K562 (cell line): ENCODE measurements around the gene ZNF473. TPM values are rescaled to one million over a fixed set of nuclear protein-coding genes. Genes with fewer than 3 reads are reported as not detected.

Experiments
- E2F3 ChIP-seq: fragments of 250-450 bp; sonication (Bioruptor Pico); IDR thresholded peaks from 2 replicates; pipeline ENCODE4 v1.4.0; 2020; ENCODE audit warnings: mild to moderate bottlenecking
- MYC ChIP-seq, 2 experiments: fragments of 250-450 bp in 1 of 2; sonication (Bioruptor Pico) in 1 of 2; IDR thresholded peaks; 2 replicates each; pipeline versions ENCODE4 v1.5.1 to v1.6.1; 2012 to 2021; ENCODE audit warnings: low read depth in 2 of 2, borderline replicate concordance in 1 of 2, improper control_type of control experiment in 1 of 2, low read length in 1 of 2, mild to moderate bottlenecking in 1 of 2, moderate library complexity in 1 of 2
- NCOA2 ChIP-seq, 2 experiments: fragments of 450-650 bp; IDR thresholded peaks; 2 replicates each; pipeline ENCODE4 v1.6.1; 2018; ENCODE audit warnings: mild to moderate bottlenecking in 2 of 2, moderate library complexity in 1 of 2; ENCODE audit not compliant: partially characterized antibody in 2 of 2
- NR4A1 ChIP-seq, 2 experiments: fragments of 250-450 bp in 1 of 2; fragments of 450-650 bp in 1 of 2; sonication (Bioruptor Pico) in 1 of 2; IDR thresholded peaks; 2 replicates each; pipeline versions ENCODE4 v1.4.0 to v1.6.1; 2016 to 2020; ENCODE audit warnings: mild to moderate bottlenecking in 2 of 2, missing compliant biosample characterization in 1 of 2, missing genetic modification characterization in 1 of 2, moderate library complexity in 1 of 2
- PRMT5 ChIP-seq: sonication (generic); formaldehyde crosslinking; IDR thresholded peaks from 2 replicates; pipeline ENCODE4 v1.5.0; 2020; ENCODE audit warnings: missing genetic modification reagents
- RCOR1 ChIP-seq, 2 experiments: IDR thresholded peaks; 2 replicates each; pipeline ENCODE4 v1.6.1; 2012; ENCODE audit warnings: low read depth in 2 of 2, low read length in 2 of 2, borderline replicate concordance in 1 of 2, improper control_type of control experiment in 1 of 2
- RNF2 ChIP-seq: sonication (generic); IDR thresholded peaks from 2 replicates; pipeline ENCODE4 v1.6.1; 2016
- SMAD2 ChIP-seq: fragments of 150-350 bp; IDR thresholded peaks from 2 replicates; pipeline ENCODE4 v1.6.1; 2014; ENCODE audit warnings: low read depth, mild to moderate bottlenecking, low read length
- USF1 ChIP-seq: sonication (generic); formaldehyde crosslinking; IDR thresholded peaks from 2 replicates; pipeline ENCODE4 v1.9.0; 2022; ENCODE audit warnings: mild to moderate bottlenecking, missing genetic modification reagents
- USF2 ChIP-seq: sonication (generic); formaldehyde crosslinking; IDR thresholded peaks from 2 replicates; pipeline ENCODE4 v1.5.0; 2020; ENCODE audit warnings: missing genetic modification reagents
- ZC3H11A ChIP-seq: IDR thresholded peaks from 2 replicates; pipeline ENCODE4 v1.6.1; 2012; ENCODE audit warnings: low read depth, low read length, improper control_type of control experiment
- ZKSCAN1 ChIP-seq: fragments of 150-350 bp; IDR thresholded peaks from 2 replicates; pipeline ENCODE4 v1.6.1; 2016; ENCODE audit warnings: low read depth, low read length
- ZNF134 ChIP-seq: fragments of 250-450 bp; sonication (Bioruptor Pico); conservative IDR thresholded peaks from 2 replicates; pipeline ENCODE4 v1.4.0; 2020
- ZNF324 ChIP-seq: fragments of 250-450 bp; sonication (Bioruptor Pico); IDR thresholded peaks from 2 replicates; pipeline ENCODE4 v1.4.0; 2020; ENCODE audit warnings: mild to moderate bottlenecking
- ZNF444 ChIP-seq: fragments of 250-450 bp; sonication (Bioruptor Pico); IDR thresholded peaks from 2 replicates; pipeline ENCODE4 v1.4.0; 2020; ENCODE audit warnings: mild to moderate bottlenecking, moderate library complexity
- ZNF778 ChIP-seq: fragments of 450-650 bp; formaldehyde crosslinking; IDR thresholded peaks from 2 replicates; pipeline ENCODE4 v1.4.0; 2020; ENCODE audit warnings: mild to moderate bottlenecking, moderate library complexity
- polyA plus RNA-seq, 8 experiments: library from polyadenylated mRNA; depleted of rRNA in 4 of 8; stranded (reverse) in 5 of 8; unstranded in 3 of 8; fragments of >200 nt; fragmentation: Nextera tagmentation in 2 of 8; fragmentation: Illumina TruSeq in 1 of 8; extraction: Ambion mirVana in 2 of 8; extraction: Trizol in 1 of 8; gene quantifications; 2 replicates each; pipeline versions ENCODE4 v1.2.1 to v1.2.3, GENCODE V29; 2011 to 2014; ENCODE audit warnings: inconsistent platforms in 1 of 8, missing spikeins in 1 of 8
- total RNA-seq, 7 experiments: library from RNA; depleted of rRNA in 6 of 7; stranded (reverse); fragments of >200 nt in 6 of 7; fragmentation: Illumina TruSeq in 2 of 7; extraction: Trizol in 2 of 7; gene quantifications; 2 replicates each; pipeline versions ENCODE4 v1.2.1 to v1.2.3, GENCODE V29; 2011 to 2021; ENCODE audit warnings: low replicate concordance in 1 of 7
- TF ChIP-seq, protein P1 (sequence below): sonication (generic); formaldehyde crosslinking; IDR thresholded peaks from 2 replicates; pipeline ENCODE4 v1.8.0; 2022; ENCODE audit warnings: mild to moderate bottlenecking, missing genetic modification reagents
- TF ChIP-seq, protein P2 (sequence below): fragments of 450-650 bp; IDR thresholded peaks from 2 replicates; pipeline ENCODE4 v1.6.1; 2017; ENCODE audit warnings: antibody characterized with exemption, mild to moderate bottlenecking

Gene ZNF473
- total and polyA plus RNA-seq, 9 of the 15 experiments (the other 6 are each of a cell fraction or from before 2014, with no cell fraction given), result 8.2 to 34.0 (median 28.5) TPM

- TF ChIP-seq ZC3H11A (no peak), RNF2 (peak; percentile 50; the same call in 1 of the 2 replicates), PRMT5 (CRISPR knock-in tag) (peak; percentile 100), USF1 (CRISPR knock-in tag) (peak; percentile 79), ZNF778 (CRISPR knock-in tag) (no peak), MYC (IDR thresholded peaks at IDR 0.05; ENCODE audit: low read depth, low read length) (no peak), MYC (CRISPR knock-in tag; IDR thresholded peaks at IDR 0.05; ENCODE audit: borderline replicate concordance, low read depth) (peak; percentile 75; the same call in 1 of the 2 replicates), ZKSCAN1 (no peak), SMAD2 (no peak), RCOR1 (IDR thresholded peaks at IDR 0.05; ENCODE audit: borderline replicate concordance in 1 of 2, low read depth in 2 of 2, low read length in 2 of 2) (peak in 1 of 2 experiments; percentile 98; a peak in 2 of 4 replicates), ZNF324 (CRISPR knock-in tag) (peak; percentile 78), ZNF134 (CRISPR knock-in tag) (peak; percentile 81), ZNF444 (CRISPR knock-in tag) (no peak), NR4A1 (CRISPR knock-in tag; IDR thresholded peaks at IDR 0.05) (peak; percentile 96), NR4A1 (tag; IDR thresholded peaks at IDR 0.05) (peak; percentile 98), NCOA2 (IDR thresholded peaks at IDR 0.05; ENCODE audit: partially characterized antibody in 2 of 2) (no peak), E2F3 (CRISPR knock-in tag) (peak; percentile 89), USF2 (CRISPR knock-in tag) (peak; percentile 86)
- TF ChIP-seq, protein P1, sequence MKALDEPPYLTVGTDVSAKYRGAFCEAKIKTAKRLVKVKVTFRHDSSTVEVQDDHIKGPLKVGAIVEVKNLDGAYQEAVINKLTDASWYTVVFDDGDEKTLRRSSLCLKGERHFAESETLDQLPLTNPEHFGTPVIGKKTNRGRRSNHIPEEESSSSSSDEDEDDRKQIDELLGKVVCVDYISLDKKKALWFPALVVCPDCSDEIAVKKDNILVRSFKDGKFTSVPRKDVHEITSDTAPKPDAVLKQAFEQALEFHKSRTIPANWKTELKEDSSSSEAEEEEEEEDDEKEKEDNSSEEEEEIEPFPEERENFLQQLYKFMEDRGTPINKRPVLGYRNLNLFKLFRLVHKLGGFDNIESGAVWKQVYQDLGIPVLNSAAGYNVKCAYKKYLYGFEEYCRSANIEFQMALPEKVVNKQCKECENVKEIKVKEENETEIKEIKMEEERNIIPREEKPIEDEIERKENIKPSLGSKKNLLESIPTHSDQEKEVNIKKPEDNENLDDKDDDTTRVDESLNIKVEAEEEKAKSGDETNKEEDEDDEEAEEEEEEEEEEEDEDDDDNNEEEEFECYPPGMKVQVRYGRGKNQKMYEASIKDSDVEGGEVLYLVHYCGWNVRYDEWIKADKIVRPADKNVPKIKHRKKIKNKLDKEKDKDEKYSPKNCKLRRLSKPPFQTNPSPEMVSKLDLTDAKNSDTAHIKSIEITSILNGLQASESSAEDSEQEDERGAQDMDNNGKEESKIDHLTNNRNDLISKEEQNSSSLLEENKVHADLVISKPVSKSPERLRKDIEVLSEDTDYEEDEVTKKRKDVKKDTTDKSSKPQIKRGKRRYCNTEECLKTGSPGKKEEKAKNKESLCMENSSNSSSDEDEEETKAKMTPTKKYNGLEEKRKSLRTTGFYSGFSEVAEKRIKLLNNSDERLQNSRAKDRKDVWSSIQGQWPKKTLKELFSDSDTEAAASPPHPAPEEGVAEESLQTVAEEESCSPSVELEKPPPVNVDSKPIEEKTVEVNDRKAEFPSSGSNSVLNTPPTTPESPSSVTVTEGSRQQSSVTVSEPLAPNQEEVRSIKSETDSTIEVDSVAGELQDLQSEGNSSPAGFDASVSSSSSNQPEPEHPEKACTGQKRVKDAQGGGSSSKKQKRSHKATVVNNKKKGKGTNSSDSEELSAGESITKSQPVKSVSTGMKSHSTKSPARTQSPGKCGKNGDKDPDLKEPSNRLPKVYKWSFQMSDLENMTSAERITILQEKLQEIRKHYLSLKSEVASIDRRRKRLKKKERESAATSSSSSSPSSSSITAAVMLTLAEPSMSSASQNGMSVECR (CRISPR knock-in tag), result peak; percentile 100
- TF ChIP-seq, protein P2, sequence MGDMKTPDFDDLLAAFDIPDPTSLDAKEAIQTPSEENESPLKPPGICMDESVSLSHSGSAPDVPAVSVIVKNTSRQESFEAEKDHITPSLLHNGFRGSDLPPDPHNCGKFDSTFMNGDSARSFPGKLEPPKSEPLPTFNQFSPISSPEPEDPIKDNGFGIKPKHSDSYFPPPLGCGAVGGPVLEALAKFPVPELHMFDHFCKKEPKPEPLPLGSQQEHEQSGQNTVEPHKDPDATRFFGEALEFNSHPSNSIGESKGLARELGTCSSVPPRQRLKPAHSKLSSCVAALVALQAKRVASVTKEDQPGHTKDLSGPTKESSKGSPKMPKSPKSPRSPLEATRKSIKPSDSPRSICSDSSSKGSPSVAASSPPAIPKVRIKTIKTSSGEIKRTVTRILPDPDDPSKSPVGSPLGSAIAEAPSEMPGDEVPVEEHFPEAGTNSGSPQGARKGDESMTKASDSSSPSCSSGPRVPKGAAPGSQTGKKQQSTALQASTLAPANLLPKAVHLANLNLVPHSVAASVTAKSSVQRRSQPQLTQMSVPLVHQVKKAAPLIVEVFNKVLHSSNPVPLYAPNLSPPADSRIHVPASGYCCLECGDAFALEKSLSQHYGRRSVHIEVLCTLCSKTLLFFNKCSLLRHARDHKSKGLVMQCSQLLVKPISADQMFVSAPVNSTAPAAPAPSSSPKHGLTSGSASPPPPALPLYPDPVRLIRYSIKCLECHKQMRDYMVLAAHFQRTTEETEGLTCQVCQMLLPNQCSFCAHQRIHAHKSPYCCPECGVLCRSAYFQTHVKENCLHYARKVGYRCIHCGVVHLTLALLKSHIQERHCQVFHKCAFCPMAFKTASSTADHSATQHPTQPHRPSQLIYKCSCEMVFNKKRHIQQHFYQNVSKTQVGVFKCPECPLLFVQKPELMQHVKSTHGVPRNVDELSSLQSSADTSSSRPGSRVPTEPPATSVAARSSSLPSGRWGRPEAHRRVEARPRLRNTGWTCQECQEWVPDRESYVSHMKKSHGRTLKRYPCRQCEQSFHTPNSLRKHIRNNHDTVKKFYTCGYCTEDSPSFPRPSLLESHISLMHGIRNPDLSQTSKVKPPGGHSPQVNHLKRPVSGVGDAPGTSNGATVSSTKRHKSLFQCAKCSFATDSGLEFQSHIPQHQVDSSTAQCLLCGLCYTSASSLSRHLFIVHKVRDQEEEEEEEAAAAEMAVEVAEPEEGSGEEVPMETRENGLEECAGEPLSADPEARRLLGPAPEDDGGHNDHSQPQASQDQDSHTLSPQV, result no peak
Observed at GRCh38 chr19:49987159-49987698, 38.6 kb upstream of the ZNF473 start (continued).
